Neural cell (in vitro differentiated cells): ENCODE results near the gene CLASP2.

Source experiments
- CTCF ChIP-seq: fragments of 450-650 bp; IDR thresholded peaks from 2 replicates; pipeline ENCODE4 v1.5.1; 2014; ENCODE audit warnings: antibody characterized with exemption, mild to moderate bottlenecking, moderate library complexity; ENCODE audit not compliant: poor library complexity, severe bottlenecking
- EP300 ChIP-seq: fragments of 450-650 bp; conservative IDR thresholded peaks from 2 replicates; pipeline ENCODE4 v1.6.1; 2014; ENCODE audit warnings: antibody characterized with exemption, mild to moderate bottlenecking, moderate library complexity; ENCODE audit not compliant: poor library complexity, severe bottlenecking
- EZH2 ChIP-seq: fragments of 200-600, 300-800 bp; shearing (Covaris generic), sonication (generic); IDR thresholded peaks from 2 replicates; pipeline ENCODE4 v1.6.1; 2014; ENCODE audit warnings: antibody characterized with exemption, low read length, borderline replicate concordance, mild to moderate bottlenecking; ENCODE audit not compliant: insufficient read depth, poor library complexity, severe bottlenecking
- POLR2AphosphoS5 ChIP-seq: IDR thresholded peaks from 2 replicates; pipeline ENCODE4 v1.6.1; 2012
- RAD21 ChIP-seq: fragments of 450-650 bp; conservative IDR thresholded peaks from 2 replicates; pipeline ENCODE4 v1.6.1; 2014; ENCODE audit warnings: antibody characterized with exemption, mild to moderate bottlenecking, moderate library complexity
- SMC3 ChIP-seq: fragments of 450-650 bp; conservative IDR thresholded peaks from 2 replicates; pipeline ENCODE4 v1.6.1; 2014; ENCODE audit warnings: antibody characterized with exemption, mild to moderate bottlenecking, moderate library complexity; ENCODE audit not compliant: poor library complexity
- TAF1 ChIP-seq: IDR thresholded peaks from 2 replicates; pipeline ENCODE4 v1.6.1; 2012; ENCODE audit warnings: low read depth
- TF ChIP-seq, protein P1 (sequence below): IDR thresholded peaks from 2 replicates; pipeline ENCODE4 v1.6.1; 2012; ENCODE audit warnings: borderline replicate concordance

GRCh38 chr3:33644582-33644981 is 73.5 kb downstream of the CLASP2 start:
- TF ChIP-seq SMC3 (no peak), CTCF (no peak), POLR2AphosphoS5 (no peak), EP300 (no peak), EZH2 (no peak), RAD21 (no peak), TAF1 (no peak)
- TF ChIP-seq, protein P1, sequence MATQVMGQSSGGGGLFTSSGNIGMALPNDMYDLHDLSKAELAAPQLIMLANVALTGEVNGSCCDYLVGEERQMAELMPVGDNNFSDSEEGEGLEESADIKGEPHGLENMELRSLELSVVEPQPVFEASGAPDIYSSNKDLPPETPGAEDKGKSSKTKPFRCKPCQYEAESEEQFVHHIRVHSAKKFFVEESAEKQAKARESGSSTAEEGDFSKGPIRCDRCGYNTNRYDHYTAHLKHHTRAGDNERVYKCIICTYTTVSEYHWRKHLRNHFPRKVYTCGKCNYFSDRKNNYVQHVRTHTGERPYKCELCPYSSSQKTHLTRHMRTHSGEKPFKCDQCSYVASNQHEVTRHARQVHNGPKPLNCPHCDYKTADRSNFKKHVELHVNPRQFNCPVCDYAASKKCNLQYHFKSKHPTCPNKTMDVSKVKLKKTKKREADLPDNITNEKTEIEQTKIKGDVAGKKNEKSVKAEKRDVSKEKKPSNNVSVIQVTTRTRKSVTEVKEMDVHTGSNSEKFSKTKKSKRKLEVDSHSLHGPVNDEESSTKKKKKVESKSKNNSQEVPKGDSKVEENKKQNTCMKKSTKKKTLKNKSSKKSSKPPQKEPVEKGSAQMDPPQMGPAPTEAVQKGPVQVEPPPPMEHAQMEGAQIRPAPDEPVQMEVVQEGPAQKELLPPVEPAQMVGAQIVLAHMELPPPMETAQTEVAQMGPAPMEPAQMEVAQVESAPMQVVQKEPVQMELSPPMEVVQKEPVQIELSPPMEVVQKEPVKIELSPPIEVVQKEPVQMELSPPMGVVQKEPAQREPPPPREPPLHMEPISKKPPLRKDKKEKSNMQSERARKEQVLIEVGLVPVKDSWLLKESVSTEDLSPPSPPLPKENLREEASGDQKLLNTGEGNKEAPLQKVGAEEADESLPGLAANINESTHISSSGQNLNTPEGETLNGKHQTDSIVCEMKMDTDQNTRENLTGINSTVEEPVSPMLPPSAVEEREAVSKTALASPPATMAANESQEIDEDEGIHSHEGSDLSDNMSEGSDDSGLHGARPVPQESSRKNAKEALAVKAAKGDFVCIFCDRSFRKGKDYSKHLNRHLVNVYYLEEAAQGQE = no peak
